ENCODE results near the gene MSGN1.

GRCh38 chr2:17851731-17852585, 35.7 kb downstream of the MSGN1 start:
- TF ChIP-seq CTCF (IDR thresholded peaks at IDR 0.05), result peak; percentile 88 to 96 (median 89)
- TF ChIP-seq POLR2A (IDR thresholded peaks at IDR 0.05; ENCODE audit: low read depth), result no peak
